GM18951 (cell line): ENCODE data around the gene PLA2G12A.
A peak's percentile ranks its signal among the peaks of the same experiment; 100 is the strongest.

Source experiments
- POLR2A ChIP-seq: IDR thresholded peaks from 4 replicates; pipeline ENCODE4 v1.6.1; 2011; ENCODE audit warnings: mild to moderate bottlenecking; ENCODE audit not compliant: insufficient read length, insufficient read depth; ENCODE audit errors: extremely low read depth
- in situ Hi-C: fragments of 300-500 bp; cut with MboI; formaldehyde crosslinking; loops from one replicate; pipeline ENCODE4 v1.12.0; 2022; ENCODE audit warnings: low sequenced_read_pairs, mixed read lengths, inconsistent platforms; ENCODE audit not compliant: unreplicated experiment

Gene PLA2G12A

DNA sequence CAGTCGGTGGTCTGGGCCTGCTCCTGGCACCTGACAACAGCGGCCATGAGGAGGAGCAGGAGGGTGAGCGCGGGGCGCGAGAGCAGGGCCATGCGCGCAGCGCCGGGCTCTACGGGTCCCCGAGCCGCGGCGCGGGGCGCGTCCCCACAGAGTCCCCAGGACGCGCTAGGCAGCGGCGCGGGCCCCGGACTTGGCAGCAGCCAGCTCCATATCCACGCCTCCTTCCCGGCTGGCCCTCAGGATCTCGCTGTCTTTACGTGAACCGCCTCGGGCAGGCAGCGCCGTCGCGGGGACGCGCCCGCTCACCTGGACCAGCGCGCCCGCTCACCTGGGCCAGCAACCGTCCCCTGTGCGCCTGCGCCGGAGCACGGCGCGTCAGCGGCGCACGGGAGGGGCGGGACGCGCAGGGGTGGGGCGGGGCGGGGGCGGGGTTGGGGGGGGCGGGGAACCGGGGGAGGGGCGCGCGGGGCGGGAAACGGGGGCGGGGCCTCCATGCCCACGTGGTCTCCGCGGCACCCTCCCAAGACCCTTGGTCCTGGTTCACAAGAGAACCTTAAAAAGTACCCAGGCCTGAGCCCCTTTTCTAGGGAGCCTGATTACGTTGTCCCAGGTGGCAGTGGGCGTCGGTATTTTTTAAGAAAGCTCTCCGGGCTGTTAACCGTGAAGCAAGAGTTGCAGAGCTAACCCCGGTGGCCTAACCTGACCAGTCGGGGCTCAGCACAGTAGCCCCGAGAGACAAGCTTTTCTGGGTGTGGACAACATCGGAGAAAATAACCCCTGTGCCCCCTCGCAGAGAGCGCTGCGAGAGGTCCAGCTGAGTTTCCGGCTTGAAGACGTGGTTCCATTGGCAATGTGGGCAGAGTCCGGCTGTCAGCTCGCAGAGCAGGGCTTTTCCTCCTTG lies at the start of gene PLA2G12A:
PLA2G12A (minus strand) TSS at position 353 of the 901 bp plus-strand sequence; CDS start at position 92, 261 bp downstream.
- in situ Hi-C loops: no loop called here
- peak; percentile 76 for TF ChIP-seq POLR2A

DNA sequence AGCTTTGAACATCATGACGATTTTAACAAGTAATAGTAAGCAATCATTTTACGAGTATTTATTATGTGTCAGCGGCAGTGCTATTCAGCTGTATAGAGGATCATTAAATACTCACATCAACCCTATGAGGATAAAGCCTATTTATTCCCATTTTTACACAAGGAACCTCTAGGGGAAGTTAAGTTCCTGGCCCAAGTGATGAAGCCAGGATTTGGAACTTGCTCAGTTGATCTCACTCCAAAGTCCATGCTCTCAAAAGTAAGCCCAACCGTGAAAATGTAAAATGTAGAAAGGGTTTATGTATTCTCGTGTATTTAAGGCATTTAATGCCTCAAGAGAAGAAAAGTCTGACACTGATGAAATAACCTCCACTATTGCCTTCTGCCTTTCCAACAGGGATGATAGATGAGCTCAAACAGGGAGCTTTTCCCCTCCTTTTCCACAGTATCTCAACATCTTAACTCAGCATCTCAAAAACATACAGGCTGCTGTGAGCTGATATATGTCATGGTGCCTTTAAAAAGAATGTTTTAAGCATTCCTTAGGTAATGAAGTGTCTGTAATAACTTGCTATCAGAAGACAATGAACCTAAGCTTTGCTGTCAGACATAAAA lies 35.0 kb upstream of the PLA2G12A start:
- no peak for TF ChIP-seq POLR2A
- in situ Hi-C loops: no loop called here

DNA sequence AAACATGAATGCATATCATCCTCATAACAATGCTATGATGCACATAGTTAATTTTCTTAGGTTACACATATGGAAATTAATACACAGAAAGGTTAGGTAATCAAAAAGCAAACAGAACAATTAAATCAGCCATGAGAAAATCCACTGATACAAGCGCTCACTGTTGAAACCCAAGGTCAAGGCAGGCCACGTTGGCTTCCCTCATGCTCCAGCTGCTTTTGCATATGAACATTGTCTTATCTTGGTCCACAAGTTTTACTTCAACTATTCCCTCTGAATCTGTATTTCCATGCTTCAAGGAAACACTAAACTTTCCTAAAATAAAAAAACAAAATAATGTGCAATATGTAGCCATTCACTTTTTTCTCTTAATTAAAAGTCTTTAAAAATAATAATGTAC lies 34.5 kb upstream of the PLA2G12A start:
- in situ Hi-C loops: no loop called here
- TF ChIP-seq POLR2A: no peak

DNA sequence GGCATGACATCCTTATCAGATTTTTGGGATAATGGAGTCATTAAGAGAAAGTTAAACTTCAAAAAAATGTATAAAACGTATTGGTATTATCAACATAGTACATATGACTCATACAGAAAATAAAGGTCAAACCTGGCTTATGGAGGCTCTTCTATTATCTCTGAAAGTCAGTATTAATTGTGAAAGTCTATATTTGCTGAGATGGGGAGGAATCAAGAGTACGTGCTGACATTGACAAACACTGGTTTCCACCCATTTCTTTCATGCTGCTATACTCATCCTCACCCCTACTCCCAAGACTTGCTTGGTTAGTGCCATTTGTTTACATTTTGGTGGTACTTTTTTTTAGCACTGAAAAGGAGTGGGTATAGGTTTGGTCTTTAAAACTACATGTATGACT lies 30.8 kb upstream of the PLA2G12A start:
- TF ChIP-seq POLR2A: no peak
- in situ Hi-C loops: no loop called here

DNA sequence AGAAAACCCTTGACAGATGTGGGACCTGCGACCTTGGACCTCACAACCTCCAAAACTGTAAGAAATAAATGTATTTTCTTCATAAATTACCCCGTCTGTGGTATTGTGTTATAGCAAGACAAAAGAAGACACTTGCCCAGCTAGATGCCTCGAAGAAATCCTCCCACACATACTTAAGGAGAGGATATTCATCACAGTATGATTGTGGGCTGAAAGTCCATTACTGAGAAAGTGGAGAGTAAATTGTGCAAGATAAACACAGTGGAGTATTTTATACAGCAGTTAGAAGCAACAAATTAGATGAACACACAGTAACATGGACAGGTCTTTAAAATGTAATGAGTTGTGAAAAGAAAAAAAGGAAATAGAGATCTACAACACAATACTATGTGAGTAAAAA lies 25.8 kb upstream of the PLA2G12A start:
- TF ChIP-seq POLR2A: no peak
- in situ Hi-C loops: no loop called here

DNA sequence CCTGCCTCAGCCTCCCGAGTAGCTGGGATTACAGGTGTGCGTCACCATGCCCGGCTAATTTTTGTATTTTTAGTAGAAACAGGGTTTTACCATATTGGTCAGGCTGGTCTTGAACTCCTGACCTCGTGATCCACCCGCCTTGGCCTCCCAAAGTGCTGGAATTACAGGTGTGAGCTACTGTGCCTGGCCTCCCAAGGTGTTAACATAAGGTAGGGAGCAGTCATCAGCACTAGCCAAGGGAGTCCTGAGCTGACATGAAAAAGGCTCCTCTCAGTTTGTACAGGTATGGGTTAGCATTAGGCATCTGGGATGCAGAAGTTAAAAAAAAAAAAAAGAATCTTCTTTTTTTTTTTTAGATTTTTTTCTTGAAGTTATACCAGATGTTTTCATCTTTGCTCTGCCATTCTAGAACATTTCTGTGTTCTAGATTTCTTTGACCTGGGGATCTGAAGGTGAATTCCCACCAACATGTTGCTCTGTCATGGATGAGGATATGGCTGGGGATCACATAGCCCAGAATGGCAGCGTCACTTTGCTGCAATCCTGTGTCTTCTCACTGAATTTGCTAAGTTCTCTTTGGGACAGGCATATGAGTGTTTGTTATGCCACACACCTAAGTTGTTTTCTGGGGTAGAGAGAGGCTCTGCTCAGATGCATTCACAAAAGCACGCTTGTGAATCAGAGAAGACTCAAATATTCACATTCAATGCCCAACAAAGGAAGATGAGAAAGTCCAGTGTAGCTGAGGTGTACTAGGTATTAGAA lies 24.4 kb upstream of the PLA2G12A start:
- no peak for TF ChIP-seq POLR2A
- in situ Hi-C loops: no loop called here

DNA sequence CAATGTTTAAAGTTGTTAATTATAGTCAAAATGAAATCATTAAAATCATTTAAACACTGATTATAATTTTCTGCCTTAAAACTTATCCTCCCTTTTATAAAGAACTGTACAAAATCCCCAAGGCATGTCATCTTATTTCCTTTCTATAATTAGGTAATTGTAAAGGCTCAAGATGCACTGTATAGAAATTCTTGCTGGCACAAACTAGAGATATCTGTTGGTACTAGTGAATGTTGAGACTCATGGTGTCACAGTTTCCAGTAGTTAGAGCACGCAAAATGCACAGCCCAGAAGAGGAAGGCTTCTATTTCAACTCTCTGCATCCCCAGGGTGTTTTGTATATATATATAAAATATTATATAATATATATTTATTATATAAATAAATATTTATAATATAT lies 22.7 kb upstream of the PLA2G12A start:
- no peak for TF ChIP-seq POLR2A
- in situ Hi-C loops: no loop called here

DNA sequence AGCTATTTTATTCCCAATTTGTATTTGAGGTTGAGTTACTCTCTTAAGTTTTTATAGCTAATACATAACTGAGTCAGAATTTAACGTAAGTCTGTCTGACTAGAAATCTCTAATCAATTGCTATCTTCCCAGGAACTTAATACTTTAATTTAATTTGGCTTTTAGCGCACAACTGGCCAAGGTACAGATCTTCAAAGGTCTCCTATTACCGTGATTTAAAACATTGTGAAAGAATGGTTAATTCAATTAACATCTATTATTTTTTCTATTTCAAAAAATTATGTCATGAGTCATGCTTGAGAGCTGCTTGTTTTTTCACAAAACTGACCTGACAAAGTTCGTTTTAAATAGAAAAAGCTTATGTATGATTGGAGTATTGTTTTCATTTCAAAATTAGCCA lies 22.0 kb upstream of the PLA2G12A start:
- no peak for TF ChIP-seq POLR2A
- in situ Hi-C loops: no loop called here

DNA sequence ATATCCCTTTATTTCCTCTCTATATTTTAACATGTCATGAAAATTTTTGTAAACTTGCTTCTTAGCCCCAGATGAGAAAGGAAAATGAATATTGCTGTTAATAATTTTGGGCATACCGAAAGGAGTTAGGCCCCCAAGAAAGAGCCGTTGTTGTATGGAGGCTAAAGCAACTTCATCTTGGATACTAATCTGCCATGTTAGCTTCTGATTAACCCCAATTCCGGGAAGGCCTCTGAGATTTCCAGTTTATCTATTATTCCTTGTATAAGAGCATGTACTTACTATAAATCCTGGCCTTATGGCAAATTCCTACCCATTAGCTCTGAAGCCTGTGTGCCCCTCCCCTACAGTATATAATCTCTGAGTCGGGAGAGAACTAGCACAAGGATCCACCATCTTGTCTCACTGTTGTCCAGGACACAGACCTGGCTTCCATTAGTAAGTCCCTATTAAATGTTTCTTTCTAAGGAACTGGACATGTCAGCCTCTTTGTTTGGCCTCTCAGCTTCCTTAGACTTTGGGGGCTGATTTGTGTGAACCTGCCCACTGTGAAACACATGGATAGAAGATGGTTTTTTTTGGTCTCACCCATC lies 20.9 kb upstream of the PLA2G12A start:
- TF ChIP-seq POLR2A: no peak
- in situ Hi-C loops: no loop called here

DNA sequence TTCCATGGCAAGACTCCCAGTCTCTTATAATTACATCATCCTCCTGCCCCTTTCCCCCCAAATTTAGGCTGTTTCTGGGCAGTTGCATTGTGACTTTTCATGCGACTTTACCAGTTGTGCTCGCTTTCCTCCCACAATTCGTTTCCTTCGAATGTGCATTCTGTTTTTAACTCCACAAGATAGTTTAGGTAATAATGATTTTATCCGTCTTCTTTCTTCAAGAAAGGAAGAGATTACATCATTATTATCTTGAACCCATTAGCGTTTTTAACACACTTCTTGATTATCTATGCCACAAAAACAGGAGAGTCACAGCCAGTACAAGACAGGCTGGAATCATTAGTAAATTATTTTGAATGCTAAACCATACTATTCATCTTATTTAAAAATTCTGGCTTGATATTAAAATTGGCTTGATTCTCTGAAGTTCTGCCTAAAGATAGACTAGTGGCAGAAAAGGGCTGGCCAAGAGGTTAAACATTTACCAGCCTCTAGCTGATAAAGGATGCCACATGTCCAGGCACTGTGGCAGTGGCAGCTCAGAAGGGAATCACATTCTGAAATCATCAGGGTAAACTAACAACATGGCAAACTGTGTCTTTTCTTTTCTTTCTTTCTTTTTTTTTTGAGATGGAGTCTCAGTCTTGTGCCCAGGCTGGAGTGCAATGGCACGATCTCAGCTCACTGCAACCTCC lies 19.7 kb upstream of the PLA2G12A start:
- in situ Hi-C loops: no loop called here

DNA sequence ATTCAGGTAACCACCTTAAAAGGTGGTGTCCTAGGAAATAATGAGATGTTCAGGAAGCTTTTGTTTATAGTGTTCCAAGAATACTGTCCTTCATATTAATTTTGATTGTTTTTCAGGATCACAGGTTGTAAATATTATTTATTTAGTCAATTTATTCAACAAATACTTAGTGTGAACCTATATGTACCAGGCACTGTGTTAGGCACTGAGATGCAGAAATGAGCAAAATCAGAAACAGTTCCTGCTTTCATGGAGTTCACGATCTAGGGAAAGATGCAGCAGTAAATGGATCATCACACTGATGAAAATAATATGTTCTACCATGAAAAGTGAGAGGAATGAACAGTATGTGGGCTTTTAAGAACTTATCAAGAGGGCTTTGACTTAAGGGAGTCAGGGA lies 18.2 kb upstream of the PLA2G12A start:
- no peak for TF ChIP-seq POLR2A
- in situ Hi-C loops: no loop called here

More for the DNA sequence above, 19.7 kb upstream of the PLA2G12A start:
- TF ChIP-seq POLR2A: no peak

DNA sequence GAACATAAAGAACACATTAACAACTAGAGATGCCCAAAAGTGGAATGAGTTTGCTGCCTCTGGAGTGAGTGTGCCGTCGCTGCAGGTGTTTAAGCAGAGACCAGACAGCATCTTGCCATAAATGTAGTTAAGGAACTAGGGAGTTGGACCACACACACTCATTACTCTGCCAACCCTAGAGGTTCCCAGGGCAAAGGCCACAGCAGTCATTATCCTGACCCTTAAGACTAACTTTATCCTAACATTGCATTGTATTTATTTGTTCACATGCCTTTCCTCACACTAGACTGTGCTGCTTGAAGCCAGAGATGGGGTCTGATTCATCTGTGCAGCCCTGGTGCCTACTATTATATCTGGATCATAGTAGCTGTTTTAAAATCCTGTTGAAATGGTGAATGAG lies 16.9 kb upstream of the PLA2G12A start:
- in situ Hi-C loops: no loop called here
- TF ChIP-seq POLR2A: no peak
